Measurements from ENCODE around the gene LRPAP1. TPM values are rescaled to one million over a fixed set of nuclear protein-coding genes. Genes with fewer than 3 reads are reported as not detected.

LRPAP1 gene
- total and polyA plus RNA-seq, 2 donors (not counting 3 experiments of a cell fraction or from before 2014, with no cell fraction given), result 90.1 to 170 TPM

GRCh38 chr4:3466691-3467600 lies 65.3 kb downstream of the LRPAP1 start:
- CTCF ChIA-PET, result interaction anchor here (1.1 kb wide), 1 partner anchor 14 kb away, joined by 3 read pairs; no protein-coding TSS in a partner anchor
- peaks cover 6 to 9% of the 10 kb centered on the region in 2 experiments for H3K27me3 ChIP-seq (ENCODE audit: control insufficient read depth in 2 of 2, insufficient read depth in 2 of 2, low read length in 2 of 2)
- H3K27ac ChIP-seq (ENCODE audit: insufficient read depth, low read depth, low read length), result no peak overlapping the region
- FAIRE-seq (no peak), DNase-seq (ENCODE audit: low read depth, low spot score) (no peak)
- intact Hi-C loops (cut with micrococcal nuclease) (no loop called here), dilution Hi-C loops (cut with MboI; ENCODE audit: extremely low pct_ligation_motif_present, low sequenced_read_pairs) (no loop called here)
- H3K4me2 ChIP-seq (ENCODE audit: insufficient read depth, low read length), result no peak overlapping the region
- H3K4me1 ChIP-seq (ENCODE audit: control insufficient read depth, extremely low read depth, insufficient read depth, low read length), result no peaks in the 10 kb centered on the region
- BruUV-seq (replicated peaks), result no TSS peak
- no peaks in the 10 kb centered on the region for H3K36me3 ChIP-seq (ENCODE audit: control insufficient read depth in 2 of 2, extremely low read depth in 1 of 2, insufficient read depth in 2 of 2, low read length in 2 of 2)
- POLR2A ChIA-PET, result no interaction called here
- H3K4me3 ChIP-seq (replicated peaks in 1 of 3; ENCODE audit: insufficient read depth in 1 of 3, low read depth in 1 of 3, low read length in 3 of 3), result no peak overlapping the region
- H3K9ac ChIP-seq (replicated peaks; ENCODE audit: extremely low read depth, insufficient read depth, low read length), result no peak overlapping the region
- no peak for TF ChIP-seq POLR2A (IDR thresholded peaks at IDR 0.05; ENCODE audit: low read depth, low read length)
- TF ChIP-seq FOS (IDR thresholded peaks at IDR 0.05; ENCODE audit: borderline replicate concordance, insufficient read depth, low read length), result no peak
- TF ChIP-seq GATA2 (IDR thresholded peaks at IDR 0.05; ENCODE audit: insufficient read depth, insufficient read length, low read depth, low read length), result no peak
- no peak for TF ChIP-seq MAX (IDR thresholded peaks at IDR 0.05; ENCODE audit: insufficient read depth, insufficient read length)
- H3K79me2 ChIP-seq (ENCODE audit: control insufficient read depth, insufficient read depth, low read length), result no peaks in the 10 kb centered on the region
- H4K20me1 ChIP-seq (replicated peaks; ENCODE audit: control insufficient read depth, extremely low read depth, insufficient read depth, low read length), result no peaks in the 10 kb centered on the region
- H3K9me1 ChIP-seq (replicated peaks; ENCODE audit: control insufficient read depth, extremely low read depth, insufficient read depth, low read length), result no peaks in the 10 kb centered on the region
- H2AFZ ChIP-seq (ENCODE audit: low read depth, low read length), result no peak overlapping the region
- no peaks in the 10 kb centered on the region for H3K9me3 ChIP-seq (replicated peaks; ENCODE audit: control insufficient read depth, insufficient read depth, low read length)
